LNCaP clone FGC (cell line): ENCODE results near the gene CNTF.

Source experiments
- DNase-seq: peaks from one replicate; pipeline ENCODE4 v3.0.0-alpha.2; 2011; ENCODE audit warnings: low read depth
- H3K4me3 ChIP-seq: 2 replicates; pipeline ENCODE4 v1.5.1; 2011; ENCODE audit warnings: mild to moderate bottlenecking, low read depth, low read length, control low read depth
- CTCF ChIP-seq: IDR thresholded peaks from 2 replicates; pipeline ENCODE4 v1.5.1; 2012; ENCODE audit warnings: mild to moderate bottlenecking; ENCODE audit not compliant: control insufficient read depth, insufficient read depth; ENCODE audit errors: extremely low read depth

Gene CNTF

GRCh38 chr11:58641803-58642581 lies 19.5 kb downstream of the CNTF start:
- no peak for DNase-seq
- no peak overlapping the region for H3K4me3 ChIP-seq
- TF ChIP-seq CTCF: no peak

- no peak for TF ChIP-seq CTCF
- H3K4me3 ChIP-seq: no peak overlapping the region
- DNase-seq: no peak
Observed at GRCh38 chr11:58645854-58646253, 23.4 kb downstream of the CNTF start.

GRCh38 chr11:58647141-58647699 lies 24.8 kb downstream of the CNTF start:
- TF ChIP-seq CTCF: no peak
- H3K4me3 ChIP-seq: no peak overlapping the region
- DNase-seq: no peak

- DNase-seq: no peak
- no peak overlapping the region for H3K4me3 ChIP-seq
- TF ChIP-seq CTCF: no peak
Observed at GRCh38 chr11:58647866-58648265, 25.4 kb downstream of the CNTF start.

- no peak for DNase-seq
- TF ChIP-seq CTCF: no peak
- H3K4me3 ChIP-seq: no peak overlapping the region
Observed at GRCh38 chr11:58649623-58650022, 27.2 kb downstream of the CNTF start.

- DNase-seq: no peak
- H3K4me3 ChIP-seq: no peak overlapping the region
- no peak for TF ChIP-seq CTCF
Observed at GRCh38 chr11:58650496-58650895, 28.0 kb downstream of the CNTF start.
